CD4-positive, alpha-beta T cell (primary cell): ENCODE measurements around the gene TTC38. TPM values are rescaled to one million over a fixed set of nuclear protein-coding genes. Genes with fewer than 3 reads are reported as not detected.

Source experiments
- ATAC-seq: fragments of 200-7000 bp; cut with Tn5 transposase; one replicate; pipeline ENCODE4 v1.10.0; 2022; ENCODE audit warnings: mild to moderate bottlenecking; ENCODE audit not compliant: poor library complexity
- CTCF ChIA-PET: fragments of 350-600 bp; sonication (Branson Sonifier 250); formaldehyde crosslinking; loops from one replicate; lab custom pipeline; 2021; ENCODE audit warnings: antibody characterized with exemption, inconsistent platforms; lab: Charles Lee
- POLR2A ChIA-PET: fragments of 350-600 bp; sonication (Branson Sonifier 250); formaldehyde crosslinking; loops from one replicate; lab custom pipeline; 2021; ENCODE audit warnings: antibody characterized with exemption, inconsistent platforms; lab: Charles Lee
- DNase-seq, 14 experiments: peaks; one replicate each; pipeline ENCODE4 v3.0.0-alpha.2; 2013 to 2020; ENCODE audit warnings: mixed read lengths in 2 of 14
- H3K27ac ChIP-seq, 2 donors: one replicate each; pipeline versions ENCODE4 v1.5.1 to v1.7.0; 2013; ENCODE audit warnings: low read length in 2 of 2, low read depth in 1 of 2, mild to moderate bottlenecking in 1 of 2
- H3K27me3 ChIP-seq, 2 experiments: 1 replicate in 1 of 2; 2 replicates in 1 of 2; pipeline versions ENCODE4 v1.6.1 to v1.7.0; 2013; ENCODE audit warnings: low read length in 2 of 2, control low read depth in 1 of 2, mild to moderate bottlenecking in 1 of 2, moderate library complexity in 1 of 2; ENCODE audit not compliant: insufficient read depth in 2 of 2, control insufficient read depth in 1 of 2
- H3K36me3 ChIP-seq: one replicate; pipeline ENCODE4 v1.6.1; 2013; ENCODE audit warnings: low read length, control low read depth; ENCODE audit not compliant: insufficient read depth
- H3K4me1 ChIP-seq: one replicate; pipeline ENCODE4 v1.6.1; 2013; ENCODE audit warnings: low read length, control low read depth; ENCODE audit not compliant: insufficient read depth
- H3K4me3 ChIP-seq: one replicate; pipeline ENCODE4 v1.5.1; 2013; ENCODE audit warnings: mild to moderate bottlenecking, low read length, moderate library complexity
- H3K9me3 ChIP-seq, 2 experiments: 1 replicate in 1 of 2; 2 replicates in 1 of 2; pipeline versions ENCODE4 v1.6.1 to v1.7.0; 2013; ENCODE audit warnings: low read length in 2 of 2, mild to moderate bottlenecking in 2 of 2, control low read depth in 1 of 2, moderate library complexity in 1 of 2; ENCODE audit not compliant: control insufficient read depth in 1 of 2, insufficient read depth in 1 of 2
- H3K27ac Mint-ChIP-seq: one replicate; pipeline ENCODE4 v1.8.0; 2020; ENCODE audit warnings: mixed read lengths
- H3K27me3 Mint-ChIP-seq: one replicate; pipeline ENCODE4 v1.8.0; 2021; ENCODE audit warnings: mixed read lengths
- H3K36me3 Mint-ChIP-seq: one replicate; pipeline ENCODE4 v1.8.0; 2021; ENCODE audit warnings: low read depth, mixed read lengths
- H3K4me1 Mint-ChIP-seq: one replicate; pipeline ENCODE4 v1.8.0; 2021; ENCODE audit warnings: low read depth, mixed read lengths
- H3K4me3 Mint-ChIP-seq: one replicate; pipeline ENCODE4 v1.8.0; 2020; ENCODE audit warnings: mild to moderate bottlenecking, mixed read lengths
- H3K9me3 Mint-ChIP-seq: one replicate; pipeline ENCODE4 v1.8.0; 2020; ENCODE audit warnings: mixed read lengths
- CTCF ChIP-seq: fragments of 200-600 bp; IDR thresholded peaks from one replicate; pipeline ENCODE4 v1.8.0; 2022; ENCODE audit warnings: antibody characterized with exemption, mild to moderate bottlenecking
- intact Hi-C, 2 experiments: fragments of 100-400 bp; cut with DNase I in 1 of 2; cut with micrococcal nuclease in 1 of 2; formaldehyde crosslinking; loops; one replicate each; pipeline versions ENCODE4 v1.15.1 to v1.9.0; 2023 to 2025; cut with DNase I, micrococcal nuclease
- total RNA-seq, 174 experiments: library from RNA in 2 of 174; stranded (reverse) in 2 of 174; gene quantifications; one replicate each; pipeline ENCODE4 v1.2.3 and lab custom pipeline; 2021 to 2026

Gene TTC38
- total RNA-seq, 2 experiments from 2014 or later, result 1.8 to 2.7 TPM

GRCh38 chr22:46226577-46226976 lies 41.2 kb upstream of the TTC38 start:
- CTCF ChIA-PET, result no interaction called here
- no peaks in the 10 kb centered on the region for H3K27me3 Mint-ChIP-seq
- no peak for ATAC-seq
- POLR2A ChIA-PET, result no interaction called here
- Histone ChIP-seq H3K27ac (no peak overlapping the region), H3K4me1 (no peaks in the 10 kb centered on the region), H3K36me3 (peaks cover 3% of the 10 kb centered on the region), H3K9me3 (no peaks in the 10 kb centered on the region), H3K4me3 (no peak overlapping the region), H3K27me3 (no peaks in the 10 kb centered on the region)
- no peaks in the 10 kb centered on the region for H3K9me3 Mint-ChIP-seq
- intact Hi-C loops, result no loop called here
- DNase-seq, result no peak
- H3K27ac Mint-ChIP-seq, result no peak overlapping the region
- no peaks in the 10 kb centered on the region for H3K4me1 Mint-ChIP-seq
- H3K36me3 Mint-ChIP-seq, result peaks cover 10% of the 10 kb centered on the region
- H3K4me3 Mint-ChIP-seq, result no peak overlapping the region
- no peak for TF ChIP-seq CTCF

DNA sequence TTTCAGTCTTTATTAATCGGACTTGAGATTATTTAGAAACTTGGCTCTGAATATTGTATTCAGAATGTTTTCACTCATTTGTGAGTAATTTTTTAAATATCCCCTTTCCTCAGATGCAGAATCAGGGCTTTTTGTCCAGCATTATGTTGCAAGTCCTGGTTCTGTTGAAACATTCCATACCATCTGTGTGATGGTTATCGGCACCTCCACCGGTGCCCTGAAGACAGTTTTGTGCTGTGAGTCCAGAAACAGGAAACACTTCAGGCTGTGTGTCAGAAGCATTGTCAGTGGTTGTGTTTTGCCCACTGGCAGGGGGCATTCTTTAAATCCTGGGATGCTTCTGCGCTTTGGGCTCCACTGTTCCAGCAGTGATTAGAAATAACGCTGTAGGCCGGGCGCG lies 38.1 kb upstream of the TTC38 start:
- ATAC-seq (no peak), DNase-seq (no peak)
- TF ChIP-seq CTCF, result no peak
- intact Hi-C loops, result no loop called here
- Histone ChIP-seq H3K27me3 (no peaks in the 10 kb centered on the region), H3K9me3 (no peaks in the 10 kb centered on the region), H3K4me1 (no peaks in the 10 kb centered on the region), H3K27ac (no peak overlapping the region), H3K36me3 (peaks cover 7% of the 10 kb centered on the region), H3K4me3 (no peak overlapping the region)
- ChIA-PET CTCF (no interaction called here), POLR2A (no interaction called here)
- Mint-ChIP-seq H3K4me1 (no peaks in the 10 kb centered on the region), H3K27ac (no peak overlapping the region), H3K9me3 (no peaks in the 10 kb centered on the region), H3K4me3 (no peak overlapping the region), H3K36me3 (peaks cover 5% of the 10 kb centered on the region), H3K27me3 (no peaks in the 10 kb centered on the region)

GRCh38 chr22:46230262-46230901 lies 37.4 kb upstream of the TTC38 start:
- no peaks in the 10 kb centered on the region for H3K9me3 Mint-ChIP-seq
- ATAC-seq (no peak), DNase-seq (no peak)
- H3K4me3 Mint-ChIP-seq, result no peak overlapping the region
- Histone ChIP-seq H3K4me3 (no peak overlapping the region), H3K9me3 (no peaks in the 10 kb centered on the region), H3K36me3 (peaks cover 11% of the 10 kb centered on the region), H3K27me3 (no peaks in the 10 kb centered on the region), H3K27ac (no peak overlapping the region), H3K4me1 (no peaks in the 10 kb centered on the region)
- no peak for TF ChIP-seq CTCF
- CTCF ChIA-PET, result no interaction called here
- H3K4me1 Mint-ChIP-seq, result no peaks in the 10 kb centered on the region
- no peak overlapping the region for H3K27ac Mint-ChIP-seq
- POLR2A ChIA-PET, result no interaction called here
- intact Hi-C loops, result no loop called here
- peaks cover 5% of the 10 kb centered on the region for H3K36me3 Mint-ChIP-seq
- H3K27me3 Mint-ChIP-seq, result no peaks in the 10 kb centered on the region
